B cell (primary cell): ENCODE measurements around the gene ITGAE. TPM values are rescaled to one million over a fixed set of nuclear protein-coding genes. Genes with fewer than 3 reads are reported as not detected.

Source experiments
- ATAC-seq: fragments of 200-7000 bp; cut with Tn5 transposase; one replicate; pipeline ENCODE4 v1.10.0; 2021; ENCODE audit warnings: low read depth, mild to moderate bottlenecking, moderate number of reproducible peaks, moderate library complexity
- CTCF ChIA-PET: fragments of 350-600 bp; sonication (Branson Sonifier 250); formaldehyde crosslinking; loops from one replicate; lab custom pipeline; 2021; ENCODE audit warnings: antibody characterized with exemption, inconsistent platforms; lab: Charles Lee
- POLR2A ChIA-PET: fragments of 350-600 bp; sonication (Branson Sonifier 250); formaldehyde crosslinking; loops from one replicate; lab custom pipeline; 2021; ENCODE audit warnings: antibody characterized with exemption; lab: Charles Lee
- DNase-seq: peaks from one replicate; pipeline ENCODE4 v3.0.0; 2013
- H2AFZ ChIP-seq: 2 replicates; pipeline ENCODE4 v1.6.1; 2012; ENCODE audit warnings: mild to moderate bottlenecking, low read depth, low read length; ENCODE audit not compliant: insufficient read depth, poor library complexity, severe bottlenecking
- H3K27ac ChIP-seq, 2 donors: 1 replicate in 1 of 2; 2 replicates in 1 of 2; pipeline ENCODE4 v1.5.1; 2012 to 2013; ENCODE audit warnings: low read length in 2 of 2, mild to moderate bottlenecking in 2 of 2, moderate library complexity in 1 of 2
- H3K27me3 ChIP-seq, 4 experiments: fragments of 200-600 bp in 1 of 4; sonication (generic) in 1 of 4; replicated peaks in 1 of 4; 1 replicate in 2 of 4; 2 replicates in 2 of 4; pipeline versions ENCODE4 v1.6.1 to v1.7.0; 2013 to 2016; ENCODE audit warnings: low read length in 3 of 4, mild to moderate bottlenecking in 2 of 4, mixed read lengths in 1 of 4, moderate library complexity in 1 of 4; ENCODE audit not compliant: insufficient read depth in 4 of 4, control insufficient read depth in 3 of 4; ENCODE audit errors: control extremely low read depth in 1 of 4
- H3K36me3 ChIP-seq, 2 experiments: replicated peaks in 1 of 2; 1 replicate in 1 of 2; 2 replicates in 1 of 2; pipeline versions ENCODE4 v1.6.1 to v1.7.1; 2013; ENCODE audit warnings: low read length in 1 of 2; ENCODE audit not compliant: insufficient read depth in 2 of 2, control insufficient read depth in 1 of 2; ENCODE audit errors: control extremely low read depth in 1 of 2, extremely low read depth in 1 of 2
- H3K4me1 ChIP-seq, 2 donors: fragments of 200-600 bp in 1 of 2; sonication (generic) in 1 of 2; 1 replicate in 1 of 2; 2 replicates in 1 of 2; pipeline versions ENCODE4 v1.5.1 to v1.6.1; 2013 to 2017; ENCODE audit warnings: low read length in 2 of 2; ENCODE audit not compliant: control insufficient read depth in 2 of 2, insufficient read depth in 2 of 2
- H3K4me2 ChIP-seq: replicated peaks from 2 replicates; pipeline ENCODE3; 2012; ENCODE audit warnings: mild to moderate bottlenecking, low read depth, low read length; ENCODE audit not compliant: poor library complexity, severe bottlenecking
- H3K4me3 ChIP-seq, 5 experiments: fragments of 200-600 bp in 1 of 5; sonication (generic) in 1 of 5; 1 replicate in 3 of 5; 2 replicates in 2 of 5; pipeline versions ENCODE4 v1.5.1 to v1.7.0; 2011 to 2016; ENCODE audit warnings: low read length in 4 of 5, mild to moderate bottlenecking in 4 of 5, low read depth in 2 of 5, control low read depth in 1 of 5, moderate library complexity in 1 of 5; ENCODE audit not compliant: insufficient read depth in 1 of 5; ENCODE audit errors: control extremely low read depth in 1 of 5, extremely low read depth in 1 of 5
- H3K79me2 ChIP-seq: fragments of 200-600 bp; sonication (generic); one replicate; pipeline ENCODE4 v1.6.0; 2016; ENCODE audit warnings: low read length; ENCODE audit not compliant: control insufficient read depth, insufficient read depth
- H3K9ac ChIP-seq: fragments of 200-600 bp; sonication (generic); 2 replicates; pipeline ENCODE4 v1.6.1; 2017; ENCODE audit warnings: mild to moderate bottlenecking, low read length, moderate library complexity
- H3K9me3 ChIP-seq, 3 donors: one replicate each; pipeline versions ENCODE4 v1.6.1 to v1.7.1; 2013; ENCODE audit warnings: low read length in 2 of 3; ENCODE audit not compliant: control insufficient read depth in 2 of 3, insufficient read depth in 1 of 3; ENCODE audit errors: control extremely low read depth in 1 of 3
- H4K20me1 ChIP-seq: 2 replicates; pipeline ENCODE4 v1.6.0; 2012; ENCODE audit warnings: mild to moderate bottlenecking, low read length; ENCODE audit not compliant: insufficient read depth, control insufficient read depth, poor library complexity, severe bottlenecking
- H3K27ac Mint-ChIP-seq: one replicate; pipeline ENCODE4 v1.8.0; 2021; ENCODE audit warnings: mixed read lengths
- H3K27me3 Mint-ChIP-seq: one replicate; pipeline ENCODE4 v1.8.0; 2021; ENCODE audit warnings: mixed read lengths
- H3K4me1 Mint-ChIP-seq: one replicate; pipeline ENCODE4 v1.8.0; 2021; ENCODE audit warnings: mixed read lengths
- H3K4me3 Mint-ChIP-seq: one replicate; pipeline ENCODE4 v1.8.0; 2021; ENCODE audit warnings: mixed read lengths
- H3K9me3 Mint-ChIP-seq: one replicate; pipeline ENCODE4 v1.8.0; 2022; ENCODE audit warnings: mixed read lengths; ENCODE audit not compliant: insufficient read depth
- CTCF ChIP-seq: fragments of 200-600 bp; IDR thresholded peaks from one replicate; pipeline ENCODE4 v1.8.0; 2022; ENCODE audit warnings: antibody characterized with exemption, mild to moderate bottlenecking
- EZH2 ChIP-seq: IDR thresholded peaks from 2 replicates; pipeline ENCODE4 v1.6.1; 2012; ENCODE audit warnings: borderline replicate concordance, low read depth, mild to moderate bottlenecking, moderate library complexity, low read length; ENCODE audit not compliant: insufficient read depth, poor library complexity, severe bottlenecking
- WGBS: methylation state at CpG from one replicate; pipeline ENCODE4 v1.1.5; 2013; ENCODE audit warnings: missing lambda C conversion rate; ENCODE audit not compliant: insufficient coverage; 5-methylcytosine and 5-hydroxymethylcytosine counted together
- intact Hi-C: fragments of 100-400 bp; cut with micrococcal nuclease; formaldehyde crosslinking; loops from one replicate; pipeline ENCODE4 v1.10.0; 2022
- polyA plus RNA-seq: library from polyadenylated mRNA; depleted of rRNA; stranded (reverse); fragments of >200 nt; gene quantifications from 2 replicates; pipeline ENCODE4 v1.2.3, GENCODE V29; 2012
- total RNA-seq, 2 donors: library from RNA; stranded (reverse); fragments of 120-200 nt in 1 of 2; gene quantifications; 1 replicate in 1 of 2; 2 replicates in 1 of 2; pipeline versions ENCODE4 v1.2.3 to v1.2.4, GENCODE V29; 2013 to 2022

Gene ITGAE
- total and polyA plus RNA-seq, 2 donors (not counting 1 experiment from before 2014, with no cell fraction given) = 48.2 to 95.6 TPM

DNA sequence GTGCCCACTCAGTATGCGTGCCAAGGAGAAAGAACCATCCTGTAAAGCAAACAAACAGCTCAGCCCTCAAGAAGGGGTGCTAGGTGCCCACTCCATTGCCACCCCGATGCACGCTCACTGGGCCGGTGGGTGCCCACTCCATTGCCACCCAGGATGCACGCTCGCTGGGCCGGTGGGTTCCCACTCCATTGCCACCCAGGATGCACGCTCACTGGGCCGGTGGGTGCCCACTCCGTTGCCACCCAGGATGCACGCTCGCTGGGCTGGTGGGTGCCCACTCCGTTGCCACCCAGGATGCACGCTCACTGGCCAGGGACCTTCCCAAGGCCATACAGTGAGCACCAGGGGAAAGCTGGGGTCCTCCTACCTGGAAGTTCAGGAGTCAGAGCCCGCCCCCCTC is 49.2 kb downstream of the ITGAE start:
- ATAC-seq (no peak), DNase-seq (no peak)
- CTCF ChIA-PET = interaction anchor here (0.8 to 20.4 kb wide), 2 partner anchors 9 to 15 kb away, joined by 4 to 176 read pairs; no protein-coding TSS in a partner anchor
- no peak overlapping the region for H3K27ac ChIP-seq
- no peaks in the 10 kb centered on the region for H3K36me3 ChIP-seq
- H3K9me3 ChIP-seq = peaks cover 0 to 6% (median 0%) of the 10 kb centered on the region in 3 donors
- H4K20me1 ChIP-seq = no peaks in the 10 kb centered on the region
- intact Hi-C loops = no loop called here
- Mint-ChIP-seq H3K4me1 (peaks cover 31% of the 10 kb centered on the region), H3K9me3 (no peaks in the 10 kb centered on the region), H3K27me3 (no peaks in the 10 kb centered on the region), H3K4me3 (no peak overlapping the region), H3K27ac (no peak overlapping the region)
- POLR2A ChIA-PET = no interaction called here
- no peak overlapping the region for H3K4me2 ChIP-seq
- no peak overlapping the region for H3K4me3 ChIP-seq
- TF ChIP-seq CTCF = no peak
- TF ChIP-seq EZH2 = no peak
- H3K79me2 ChIP-seq = no peaks in the 10 kb centered on the region
- WGBS = 89% methylated on average over 14 of the region's 15 CpGs
- H3K9ac ChIP-seq = no peak overlapping the region
- peaks cover 3 to 32% of the 10 kb centered on the region in 2 donors for H3K4me1 ChIP-seq
- H3K27me3 ChIP-seq = no peaks in the 10 kb centered on the region
- H2AFZ ChIP-seq = no peak overlapping the region

DNA sequence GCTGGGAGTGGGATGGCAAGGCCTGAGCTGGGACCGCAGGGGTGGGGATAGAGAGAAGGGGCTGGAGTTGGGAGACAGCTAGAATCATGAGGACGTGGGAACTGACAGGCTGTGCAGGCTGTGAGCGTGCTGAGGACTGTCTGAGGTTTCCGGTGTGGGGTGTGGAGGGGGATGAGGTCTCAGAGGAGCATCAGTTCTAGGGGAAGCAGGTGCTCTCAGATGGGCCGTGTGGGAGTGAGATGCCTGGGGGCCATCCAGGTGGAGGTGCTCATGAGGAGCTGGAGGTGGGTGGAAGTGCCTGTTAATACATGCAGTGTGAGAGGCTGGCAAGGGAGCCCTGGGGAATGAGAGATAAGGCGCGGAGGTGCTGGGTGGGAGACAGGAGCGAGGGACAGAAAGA is 50.1 kb downstream of the ITGAE start:
- Histone ChIP-seq H3K4me3 (no peak overlapping the region), H3K4me1 (peaks cover 3 to 32% of the 10 kb centered on the region in 2 donors), H3K27ac (no peak overlapping the region), H3K4me2 (peak overlapping the region; percentile 35), H4K20me1 (no peaks in the 10 kb centered on the region), H3K79me2 (no peaks in the 10 kb centered on the region), H3K36me3 (no peaks in the 10 kb centered on the region), H3K9me3 (peaks cover 0 to 6% (median 0%) of the 10 kb centered on the region in 3 donors), H3K27me3 (no peaks in the 10 kb centered on the region), H3K9ac (no peak overlapping the region), H2AFZ (no peak overlapping the region)
- Mint-ChIP-seq H3K4me3 (peak overlapping the region; percentile 18), H3K27me3 (no peaks in the 10 kb centered on the region), H3K27ac (peak overlapping the region; percentile 39), H3K4me1 (peaks cover 31% of the 10 kb centered on the region), H3K9me3 (no peaks in the 10 kb centered on the region)
- no peak for ATAC-seq
- POLR2A ChIA-PET = no interaction called here
- 63% methylated on average over 8 of the region's 8 CpGs for WGBS
- intact Hi-C loops = no loop called here
- no peak for DNase-seq
- TF ChIP-seq CTCF = no peak
- no peak for TF ChIP-seq EZH2
- CTCF ChIA-PET = interaction anchor here (0.8 to 20.4 kb wide), 3 partner anchors 10 to 324 kb away, joined by 3 to 176 read pairs (median 4); no protein-coding TSS in a partner anchor
